Renal cortical epithelial cell (primary cell): Measurements from ENCODE around the gene ZBP1. TPM values are rescaled to one million over a fixed set of nuclear protein-coding genes. Genes with fewer than 3 reads are reported as not detected.
A peak's percentile ranks its signal among the peaks of the same experiment; 100 is the strongest.
"Not testable (repeated sequence)": the region's sequence is repeated elsewhere in the genome, so short reads cannot be mapped to it uniquely, and the experiment has no call there.

ENCODE experiments used
- DNase-seq: peaks from one replicate; pipeline ENCODE4 v3.0.0-alpha.2; 2011; ENCODE audit warnings: low read depth
- total RNA-seq: library from RNA; depleted of rRNA; stranded (reverse); fragments of >200 nt; gene quantifications from 2 replicates; pipeline ENCODE4 v1.2.3, GENCODE V29; 2014

Gene ZBP1
- total RNA-seq, 1 donor from 2014 or later: not detected

- no peak for DNase-seq
Observed at GRCh38 chr20:57647006-57647932, 27.0 kb upstream of the ZBP1 start.

DNA sequence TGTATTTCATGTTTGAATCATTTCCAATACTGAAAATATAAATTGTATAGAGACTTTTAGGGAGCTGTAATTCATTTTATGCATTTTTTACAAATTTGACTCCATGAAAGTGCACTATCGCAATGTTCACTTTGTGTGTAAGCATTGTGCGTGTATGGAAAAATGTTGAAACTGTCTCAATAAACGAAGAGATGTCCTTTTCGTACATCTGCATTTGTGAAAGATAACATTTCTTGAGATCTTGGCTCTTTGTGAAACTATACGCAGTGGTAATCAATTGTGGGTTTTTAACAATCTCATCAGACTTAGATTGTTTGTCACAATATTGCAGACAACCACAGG lies 18.6 kb upstream of the ZBP1 start:
- DNase-seq: no peak

GRCh38 chr20:57638173-57638894 lies 18.1 kb upstream of the ZBP1 start:
- DNase-seq: peak; percentile 94

DNA sequence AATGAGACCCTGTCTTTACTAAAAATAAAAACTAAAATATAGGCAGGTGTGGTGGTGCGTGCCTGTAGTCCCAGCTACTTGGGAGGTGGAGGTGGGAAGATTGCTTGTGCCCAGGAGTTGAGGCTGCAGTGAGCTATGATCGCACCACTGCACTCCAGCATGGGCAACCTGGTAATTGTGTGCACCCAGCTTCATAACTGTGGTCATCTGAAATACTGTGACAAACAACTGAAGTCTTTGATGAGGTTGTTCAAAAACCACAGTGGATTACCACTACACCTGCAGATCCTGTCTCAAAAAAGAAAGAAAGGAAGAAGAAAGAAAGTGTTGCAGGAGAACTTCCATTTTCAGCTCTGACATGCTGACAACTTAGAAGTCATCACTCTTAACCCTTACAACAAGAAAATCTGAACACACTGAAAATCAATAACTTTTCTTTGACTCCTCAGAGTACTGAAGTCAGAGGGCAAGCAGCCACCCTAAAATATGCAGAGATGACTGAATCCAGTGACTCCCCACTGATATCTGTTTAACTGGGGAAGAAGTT lies 13.8 kb upstream of the ZBP1 start:
- DNase-seq: peak; percentile 19

- DNase-seq: no peak
Observed at GRCh38 chr20:57632286-57632685, 12.1 kb upstream of the ZBP1 start.

- no peak for DNase-seq
Observed at GRCh38 chr20:57630061-57630460, 9.8 kb upstream of the ZBP1 start.

GRCh38 chr20:57629491-57629901 lies 9.3 kb upstream of the ZBP1 start:
- DNase-seq: not testable (repeated sequence)

- not testable (repeated sequence) for DNase-seq
Observed at GRCh38 chr20:57628962-57629308, 8.7 kb upstream of the ZBP1 start.

GRCh38 chr20:57628047-57628961 lies 8.1 kb upstream of the ZBP1 start:
- DNase-seq: peak; percentile 7

DNA sequence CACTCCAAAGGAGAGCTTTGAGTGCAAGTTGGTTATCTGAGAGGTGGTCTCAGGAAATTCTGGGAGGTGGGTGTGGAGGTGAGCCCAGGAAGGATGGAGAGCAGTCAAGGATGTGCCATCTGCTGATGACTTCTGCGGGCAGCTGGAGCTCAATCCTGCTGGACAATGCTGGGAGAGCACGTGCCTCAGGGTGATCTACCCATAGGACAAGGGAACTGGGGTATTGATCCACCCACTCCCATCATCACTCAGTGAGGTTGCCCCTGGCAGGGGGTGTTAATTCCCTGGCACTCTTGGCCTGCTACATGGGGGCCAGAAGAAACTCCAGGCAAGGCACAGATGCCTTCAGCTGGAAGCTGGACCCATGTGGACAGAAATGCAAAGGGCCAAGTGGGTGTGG lies 7.1 kb upstream of the ZBP1 start:
- no peak for DNase-seq

GRCh38 chr20:57625978-57626377 lies 5.8 kb upstream of the ZBP1 start:
- DNase-seq: no peak

DNA sequence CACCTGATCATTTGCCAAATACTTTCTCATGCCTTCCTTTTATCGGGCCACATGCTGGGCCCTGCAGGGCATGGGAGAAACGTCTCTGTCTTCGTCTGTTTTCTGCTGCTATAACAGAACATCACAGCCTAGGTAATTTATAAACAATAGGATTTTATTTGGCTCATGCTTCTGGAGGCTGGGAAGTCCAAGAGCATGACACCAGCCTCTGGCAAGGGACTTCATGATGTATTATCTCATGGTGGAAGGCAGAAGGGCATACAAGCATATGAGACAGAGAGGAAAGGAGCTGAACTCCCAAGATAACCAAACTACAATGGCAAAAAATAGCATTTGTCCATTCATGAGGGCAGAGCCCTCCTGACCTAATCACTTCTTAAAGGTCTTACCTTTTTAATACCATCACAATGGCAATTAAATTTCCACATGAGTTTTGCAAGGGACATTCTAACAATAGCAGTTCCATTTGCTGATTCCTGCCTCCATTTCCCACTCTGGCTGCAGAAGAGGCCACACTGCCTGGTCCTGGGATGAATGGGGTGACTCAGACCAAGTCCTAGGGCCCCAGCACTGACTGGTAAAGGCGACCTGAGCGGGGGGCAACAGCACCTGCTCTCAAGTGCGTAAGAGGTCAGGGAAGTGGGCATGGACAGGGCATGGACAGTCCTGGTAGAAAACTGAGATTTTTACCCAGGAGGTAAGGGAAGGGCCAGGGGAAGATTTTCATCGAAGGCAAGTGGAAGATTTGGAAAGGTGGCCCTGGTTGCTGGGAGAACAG lies 5.1 kb upstream of the ZBP1 start:
- DNase-seq: no peak

- no peak for DNase-seq
Observed at GRCh38 chr20:57624124-57624523, 3.9 kb upstream of the ZBP1 start.

DNA sequence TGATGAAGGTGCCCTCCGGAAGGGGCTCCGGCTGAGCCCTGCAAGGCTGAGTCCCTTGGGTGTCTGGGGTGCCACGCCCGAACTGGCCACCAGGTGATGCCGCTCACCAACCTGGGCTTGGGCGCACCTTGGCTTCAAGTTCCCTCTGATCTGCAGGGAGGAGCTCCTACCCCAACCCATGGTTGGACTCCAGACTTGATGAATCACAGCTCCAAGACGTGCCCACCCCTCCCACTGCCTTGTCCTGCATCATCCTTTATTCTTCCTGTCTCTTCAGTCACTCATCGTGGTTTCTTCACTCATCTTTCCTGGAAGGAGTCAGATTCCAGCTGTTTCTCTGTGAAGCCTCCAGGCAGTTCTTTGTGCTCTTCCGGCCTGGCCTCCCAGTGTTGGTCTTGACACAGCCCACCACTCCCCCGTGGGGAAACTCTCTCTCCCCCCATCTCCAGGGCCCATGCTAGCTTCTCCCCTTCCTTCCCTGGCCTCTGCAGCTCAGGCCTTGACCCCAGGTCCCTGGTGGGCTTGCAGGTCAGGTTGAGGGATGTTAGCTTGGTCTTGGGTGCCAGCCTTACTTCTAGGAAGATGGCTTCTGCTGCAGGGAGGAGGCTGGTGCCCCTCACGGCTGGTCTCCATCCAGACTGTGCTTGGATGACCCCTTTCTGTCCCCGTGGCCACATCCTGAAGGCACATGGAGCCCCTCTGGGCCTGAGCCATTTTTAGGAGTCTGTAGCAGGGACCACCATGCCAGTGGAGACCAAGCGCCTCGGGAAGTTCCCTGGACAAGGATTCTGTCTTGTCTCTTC lies 2.6 kb upstream of the ZBP1 start:
- DNase-seq: peak; percentile 80

GRCh38 chr20:57622201-57622570 lies 2.0 kb upstream of the ZBP1 start:
- DNase-seq: no peak

DNA sequence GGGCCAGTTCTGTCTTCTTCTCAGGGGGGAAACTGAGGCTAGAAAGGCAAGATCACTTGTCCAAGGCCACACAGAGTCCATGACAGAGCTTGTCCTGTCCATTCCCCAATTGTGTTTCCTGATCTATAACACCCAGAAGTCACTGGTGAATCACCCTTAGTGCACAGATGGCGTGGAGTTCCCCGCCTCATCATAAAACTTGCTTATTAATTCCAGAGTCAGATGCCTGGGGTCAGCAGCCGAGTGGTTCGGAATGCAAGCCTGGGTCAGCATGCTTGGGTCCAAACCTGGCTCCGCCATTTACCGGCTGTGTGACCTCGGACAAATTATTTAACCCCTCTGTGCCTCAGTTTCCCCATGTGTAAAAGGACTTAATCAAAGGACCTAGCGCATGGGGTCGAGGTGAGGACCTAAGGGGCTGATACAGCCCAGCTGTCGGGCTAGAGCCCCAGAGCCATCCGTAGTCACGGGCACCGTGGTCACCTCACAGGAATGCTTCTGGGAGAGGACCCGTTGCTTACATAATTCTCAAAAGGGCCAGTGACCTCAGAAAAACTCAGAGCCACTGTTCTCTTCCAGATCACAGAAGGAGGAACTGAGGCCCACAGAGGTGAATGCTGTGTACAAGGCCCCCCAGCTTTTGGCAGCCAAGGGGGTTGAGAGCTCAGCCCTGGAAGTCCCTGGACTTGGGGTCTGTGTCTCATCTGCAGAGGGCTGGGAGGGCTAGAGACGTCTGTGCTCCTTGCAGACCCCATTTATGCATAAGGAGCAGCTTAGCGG lies 1.4 kb upstream of the ZBP1 start:
- no peak for DNase-seq

DNA sequence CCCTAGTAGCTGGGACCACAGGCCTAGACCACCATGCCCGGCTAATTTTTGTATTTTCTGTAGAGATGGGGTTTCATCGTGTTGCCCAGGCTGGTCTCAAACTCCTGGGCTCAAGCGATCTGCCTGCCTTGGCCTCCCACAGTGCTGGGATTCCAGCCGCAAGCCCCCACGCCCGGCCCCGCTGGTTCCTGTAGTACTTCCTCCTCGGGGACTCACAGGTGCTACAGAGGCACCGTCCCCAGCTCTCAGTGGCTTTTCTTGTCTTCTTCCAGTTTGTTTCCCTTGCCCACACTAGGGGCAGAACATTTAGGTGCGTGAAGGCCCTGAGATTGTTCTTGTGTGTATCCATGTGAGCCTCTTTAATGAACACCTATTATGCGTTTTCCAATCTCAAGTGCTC lies 773 bp upstream of the ZBP1 start:
- no peak for DNase-seq

- no peak for DNase-seq
Observed at GRCh38 chr20:57619051-57619831, 985 bp downstream of the ZBP1 start.

DNA sequence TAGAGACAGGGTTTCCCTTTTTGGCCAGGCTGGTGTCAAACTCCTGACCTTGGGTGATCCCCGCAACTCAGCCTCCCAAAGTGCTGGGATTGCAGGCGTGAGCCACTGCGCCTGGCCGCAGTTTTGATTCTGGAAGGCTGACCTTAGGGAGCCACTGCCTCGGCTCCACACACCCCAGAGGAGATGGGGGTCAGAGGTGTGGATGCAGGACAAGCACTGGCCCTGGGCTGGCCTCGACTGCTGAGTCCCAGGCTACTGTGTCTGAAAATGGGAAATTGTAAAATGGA lies 1.5 kb downstream of the ZBP1 start:
- no peak for DNase-seq
